Lower leg skin (tissue), 4 donors: ENCODE results near the gene WDR3. TPM values are rescaled to one million over a fixed set of nuclear protein-coding genes. Genes with fewer than 3 reads are reported as not detected.

Experiments used
- DNase-seq, 2 donors: peaks; one replicate each; pipeline ENCODE4 v3.0.0-alpha.2; 2019; ENCODE audit warnings: low spot score in 2 of 2
- H3K4me3 ChIP-seq: fragments of 200-600 bp; sonication (generic); 2 replicates; pipeline ENCODE4 v1.5.1; 2017; ENCODE audit warnings: mild to moderate bottlenecking, low read depth; ENCODE audit not compliant: poor library complexity, severe bottlenecking
- POLR2A ChIP-seq, 2 donors: fragments of 450-650 bp; IDR thresholded peaks; one replicate each; pipeline ENCODE4 v1.6.1; 2016 to 2017; ENCODE audit warnings: antibody characterized with exemption in 2 of 2, mild to moderate bottlenecking in 1 of 2, moderate library complexity in 1 of 2
- WGBS, 2 donors: methylation state at CpG; one replicate each; pipeline ENCODE4 v1.1.5; 2018; 5-methylcytosine and 5-hydroxymethylcytosine counted together
- intact Hi-C: fragments of 100-400 bp; cut with DNase I; formaldehyde crosslinking; loops from one replicate; pipeline ENCODE4 v1.15.0; 2023; ENCODE audit warnings: low total_unique reads
- total RNA-seq, 4 donors: library from RNA; depleted of rRNA; stranded (reverse); fragments of >200 nt; gene quantifications; one replicate each; pipeline ENCODE4 v1.1.0, GENCODE V29; 2016
- TF ChIP-seq, protein P1 (sequence below), 3 donors: fragments of 450-650 bp; IDR thresholded peaks; one replicate each; pipeline ENCODE4 v1.5.1; 2016; ENCODE audit warnings: antibody characterized with exemption in 3 of 3, mild to moderate bottlenecking in 3 of 3, moderate library complexity in 2 of 3

The WDR3 gene
- total RNA-seq, 4 donors from 2014 or later, result 10.2 to 35.5 (median 17.9) TPM

DNA sequence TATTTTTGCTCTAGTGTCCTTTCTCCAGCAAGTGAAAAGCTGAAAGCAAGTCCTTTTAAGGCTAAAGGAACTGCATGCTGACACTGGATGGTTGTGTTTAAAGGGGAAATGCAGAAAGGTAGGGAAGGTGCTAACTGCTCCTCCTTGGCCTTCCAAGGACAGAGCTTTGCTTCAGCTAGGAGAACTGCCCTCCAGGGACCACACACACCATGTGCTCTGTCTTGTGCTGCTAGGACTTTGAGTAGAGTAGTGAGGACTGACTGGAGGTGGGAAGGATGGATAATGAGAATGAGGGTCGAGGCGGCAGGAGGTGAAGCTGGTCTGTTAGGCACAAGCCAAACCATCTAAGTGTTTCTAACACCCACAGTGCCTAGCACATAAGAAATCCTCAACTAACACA lies 77.9 kb downstream of the WDR3 start:
- WGBS, 2 donors, result 78 to 89% methylated on average over 2 of the region's 2 CpGs
- TF ChIP-seq POLR2A (IDR thresholded peaks at IDR 0.05), result no peak
- TF ChIP-seq, protein P1, sequence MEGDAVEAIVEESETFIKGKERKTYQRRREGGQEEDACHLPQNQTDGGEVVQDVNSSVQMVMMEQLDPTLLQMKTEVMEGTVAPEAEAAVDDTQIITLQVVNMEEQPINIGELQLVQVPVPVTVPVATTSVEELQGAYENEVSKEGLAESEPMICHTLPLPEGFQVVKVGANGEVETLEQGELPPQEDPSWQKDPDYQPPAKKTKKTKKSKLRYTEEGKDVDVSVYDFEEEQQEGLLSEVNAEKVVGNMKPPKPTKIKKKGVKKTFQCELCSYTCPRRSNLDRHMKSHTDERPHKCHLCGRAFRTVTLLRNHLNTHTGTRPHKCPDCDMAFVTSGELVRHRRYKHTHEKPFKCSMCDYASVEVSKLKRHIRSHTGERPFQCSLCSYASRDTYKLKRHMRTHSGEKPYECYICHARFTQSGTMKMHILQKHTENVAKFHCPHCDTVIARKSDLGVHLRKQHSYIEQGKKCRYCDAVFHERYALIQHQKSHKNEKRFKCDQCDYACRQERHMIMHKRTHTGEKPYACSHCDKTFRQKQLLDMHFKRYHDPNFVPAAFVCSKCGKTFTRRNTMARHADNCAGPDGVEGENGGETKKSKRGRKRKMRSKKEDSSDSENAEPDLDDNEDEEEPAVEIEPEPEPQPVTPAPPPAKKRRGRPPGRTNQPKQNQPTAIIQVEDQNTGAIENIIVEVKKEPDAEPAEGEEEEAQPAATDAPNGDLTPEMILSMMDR (IDR thresholded peaks at IDR 0.05), result no peak
- DNase-seq, result no peak
- intact Hi-C loops, result no loop called here
- H3K4me3 ChIP-seq, result no peak overlapping the region

GRCh38 chr1:118008011-118008410 lies 78.5 kb downstream of the WDR3 start:
- DNase-seq, result no peak
- TF ChIP-seq, protein P1 (IDR thresholded peaks at IDR 0.05), result no peak
- no peak for TF ChIP-seq POLR2A (IDR thresholded peaks at IDR 0.05)
- 92 to 96% methylated on average over 7 of the region's 7 CpGs for WGBS, 2 donors
- H3K4me3 ChIP-seq, result no peak overlapping the region
- intact Hi-C loops, result no loop called here

DNA sequence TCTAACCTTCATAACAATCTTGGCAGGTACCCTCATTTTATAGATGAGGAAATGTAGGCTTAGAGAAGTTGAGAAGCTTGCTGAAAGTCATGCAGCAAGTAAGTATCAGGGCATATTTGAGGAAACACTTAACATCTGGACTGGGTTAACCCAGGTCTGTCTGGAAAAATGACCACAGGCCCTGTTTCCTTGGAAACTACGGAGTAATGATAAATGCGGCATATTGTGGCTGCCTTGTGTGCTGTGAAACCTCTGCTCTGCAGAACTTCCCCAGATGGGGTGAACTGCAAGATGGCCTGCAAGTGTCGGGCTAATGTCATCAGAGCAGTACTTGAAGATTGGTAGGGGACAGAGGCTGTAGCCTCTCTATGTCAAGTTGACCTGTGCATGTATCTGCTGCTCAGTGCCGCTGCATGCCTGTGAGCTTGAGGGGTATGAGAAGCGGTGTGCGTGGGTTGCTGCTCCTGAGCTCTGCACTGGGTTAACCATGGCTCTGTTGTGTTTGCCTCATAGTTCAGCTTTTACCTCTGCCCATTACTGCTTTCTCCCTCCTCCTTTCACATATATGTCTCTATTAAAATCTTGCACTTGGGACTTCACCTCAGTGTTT lies 83.1 kb downstream of the WDR3 start:
- DNase-seq, result no peak
- no peak overlapping the region for H3K4me3 ChIP-seq
- 82% methylated on average over 6 of the region's 6 CpGs for WGBS, 2 donors
- intact Hi-C loops, result no loop called here
- TF ChIP-seq POLR2A (IDR thresholded peaks at IDR 0.05), result no peak
- TF ChIP-seq, protein P1 (IDR thresholded peaks at IDR 0.05), result no peak

GRCh38 chr1:118013336-118013735 lies 83.8 kb downstream of the WDR3 start:
- 88 to 91% methylated on average over 6 of the region's 6 CpGs for WGBS, 2 donors
- intact Hi-C loops, result no loop called here
- TF ChIP-seq, protein P1 (IDR thresholded peaks at IDR 0.05), result no peak
- TF ChIP-seq POLR2A (IDR thresholded peaks at IDR 0.05), result no peak
- no peak for DNase-seq
- no peak overlapping the region for H3K4me3 ChIP-seq

DNA sequence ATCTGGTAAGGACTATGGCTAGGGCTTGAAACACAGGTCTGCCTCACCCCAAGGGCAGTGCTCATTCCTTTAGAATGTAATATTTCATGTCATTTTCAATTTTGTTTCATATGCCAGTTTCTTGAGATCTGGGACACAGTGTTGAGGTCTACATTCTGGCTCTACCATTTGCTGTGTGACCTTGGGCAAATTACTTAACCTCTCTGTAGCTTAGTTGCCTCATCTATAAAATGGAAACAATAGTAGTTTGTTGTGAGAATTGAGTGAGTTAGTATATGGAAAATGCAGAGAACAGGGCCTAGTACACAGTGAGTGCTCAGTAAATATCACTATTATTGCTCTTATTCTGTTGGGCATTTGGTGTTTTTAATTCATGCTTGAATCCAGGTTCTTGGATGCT lies 84.4 kb downstream of the WDR3 start:
- DNase-seq, result no peak
- H3K4me3 ChIP-seq, result no peak overlapping the region
- no peak for TF ChIP-seq POLR2A (IDR thresholded peaks at IDR 0.05)
- TF ChIP-seq, protein P1 (IDR thresholded peaks at IDR 0.05), result no peak
- intact Hi-C loops, result no loop called here

Other genes with a start within 250 kb of the WDR3 start
- gene GDAP2, start 118 bp upstream of the WDR3 start, total RNA-seq, result 10 to 100 TPM; 18.1 to 20.4 (median 19.7) TPM